Stromal cell of bone marrow (primary cell): ENCODE results near the gene BMPER.

Experiments
- DNase-seq: peaks from one replicate; pipeline ENCODE4 v3.0.0-alpha.2; 2012; ENCODE audit warnings: low read depth

Gene BMPER

DNA sequence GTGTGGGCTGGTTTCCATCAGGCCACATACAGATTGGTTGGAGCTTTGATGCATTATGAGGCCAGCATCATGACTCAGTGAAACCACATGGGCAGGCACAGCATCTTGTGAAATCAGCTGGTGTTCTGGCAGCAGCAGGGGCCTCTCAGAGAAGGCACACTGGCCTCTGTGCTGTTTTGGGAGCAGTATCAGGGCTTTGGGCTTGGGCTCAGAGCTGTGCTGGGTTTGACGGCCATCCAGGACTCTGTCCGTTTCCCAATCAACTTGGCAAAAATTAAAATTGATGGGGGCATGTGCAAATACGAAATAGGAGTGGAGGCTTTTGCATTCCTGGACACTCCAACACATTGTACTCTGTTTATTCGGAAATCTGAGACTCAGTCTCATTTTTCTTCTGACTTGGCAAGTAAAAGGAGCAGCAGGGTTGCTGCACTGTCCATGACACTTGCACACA, 190.9 kb downstream of the BMPER start:
- peak; percentile 97 for DNase-seq

DNA sequence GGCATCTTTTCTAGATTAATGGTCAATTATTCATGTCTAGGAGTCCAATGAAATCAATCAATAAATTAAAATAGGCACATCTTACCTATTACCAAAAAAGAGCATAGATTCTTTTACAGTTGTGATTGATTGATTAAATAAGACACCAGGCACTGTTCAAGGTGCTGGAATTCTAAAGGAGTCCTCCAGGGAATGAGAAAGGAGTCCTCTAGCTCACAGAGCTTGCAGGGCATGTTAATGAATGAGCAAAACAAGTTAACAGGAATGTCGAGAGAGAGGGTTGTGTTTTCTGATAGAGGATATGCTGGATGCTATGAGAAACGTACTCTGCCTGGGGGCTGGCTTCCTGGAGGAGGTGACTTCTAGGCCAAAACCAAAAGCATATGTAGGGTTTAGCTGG, 191.4 kb downstream of the BMPER start:
- no peak for DNase-seq

DNA sequence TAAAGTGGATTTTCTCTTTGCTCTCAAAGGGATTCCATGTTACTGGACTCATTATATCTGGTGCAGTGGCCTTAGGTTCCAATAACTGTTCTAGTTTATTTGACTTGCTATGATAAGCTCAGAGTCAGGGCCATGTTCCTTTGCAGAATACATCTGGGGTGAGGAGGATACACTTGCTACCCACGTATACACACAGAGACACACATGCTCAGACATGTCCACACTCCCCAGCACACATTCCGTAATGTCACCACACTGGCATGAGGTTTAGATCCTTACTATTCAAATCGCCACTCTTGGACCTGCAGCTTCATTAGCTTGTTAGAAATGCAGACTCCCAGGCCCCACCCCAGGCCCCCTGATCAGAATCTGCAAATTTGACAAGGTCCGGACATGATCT, 195.3 kb downstream of the BMPER start:
- DNase-seq, result no peak

DNA sequence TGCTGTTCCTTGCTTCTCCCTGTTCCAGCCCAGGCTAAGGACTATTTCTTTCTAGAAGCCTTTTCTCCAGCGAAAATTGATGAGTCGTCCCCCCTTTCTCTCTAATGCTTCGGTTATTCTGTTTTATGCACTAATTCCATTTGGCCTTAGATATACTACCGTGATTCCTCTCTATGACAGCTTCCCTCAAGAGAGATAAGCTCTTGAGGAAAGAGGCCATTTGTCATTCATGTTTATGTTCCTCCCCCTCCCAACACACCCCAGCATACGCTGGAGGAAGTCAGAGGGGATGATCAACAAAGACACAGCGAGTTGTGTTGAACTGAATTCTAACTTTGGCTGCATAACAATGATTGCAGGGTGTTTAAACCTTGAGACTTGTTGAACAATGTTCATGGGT, 198.8 kb downstream of the BMPER start:
- no peak for DNase-seq

DNA sequence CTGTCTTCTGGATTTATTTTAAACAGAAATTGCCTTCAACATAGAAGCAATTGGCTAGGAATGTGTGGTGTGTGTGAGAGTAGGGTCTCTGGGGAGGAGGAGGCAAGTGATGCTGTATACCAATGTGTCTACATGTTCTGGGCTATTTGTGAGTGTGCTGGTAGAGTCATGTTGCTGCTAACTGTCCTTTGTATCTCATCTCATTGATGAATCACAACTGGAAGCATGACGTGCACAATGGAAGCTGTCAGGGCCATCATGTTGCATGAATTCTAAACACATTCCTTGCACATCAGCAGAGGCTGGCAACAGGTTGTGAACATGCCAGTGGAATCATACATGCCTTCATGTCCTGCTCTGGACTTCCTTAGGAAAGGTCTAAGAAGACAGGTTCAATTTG, 199.7 kb downstream of the BMPER start:
- DNase-seq, result no peak

DNA sequence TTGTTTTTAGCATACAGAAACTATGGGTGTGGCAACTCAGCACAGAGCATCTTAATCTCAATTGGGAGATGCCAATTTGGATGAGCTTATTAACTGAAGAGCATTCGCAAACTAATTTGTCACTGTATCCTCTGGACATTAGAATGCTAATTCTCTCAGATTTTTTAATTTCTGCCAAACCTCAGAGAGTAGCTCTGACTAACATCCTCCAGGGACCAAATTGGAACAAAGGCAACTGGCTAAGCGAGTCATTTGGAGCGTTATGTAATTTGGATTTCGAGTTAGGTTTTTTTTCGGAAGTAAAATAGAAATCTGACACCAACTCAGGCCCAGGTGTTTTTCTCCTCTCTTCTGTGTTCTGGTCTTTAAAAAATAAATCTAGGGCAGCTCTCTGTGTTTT, 201.9 kb downstream of the BMPER start:
- DNase-seq, result peak; percentile 88

DNA sequence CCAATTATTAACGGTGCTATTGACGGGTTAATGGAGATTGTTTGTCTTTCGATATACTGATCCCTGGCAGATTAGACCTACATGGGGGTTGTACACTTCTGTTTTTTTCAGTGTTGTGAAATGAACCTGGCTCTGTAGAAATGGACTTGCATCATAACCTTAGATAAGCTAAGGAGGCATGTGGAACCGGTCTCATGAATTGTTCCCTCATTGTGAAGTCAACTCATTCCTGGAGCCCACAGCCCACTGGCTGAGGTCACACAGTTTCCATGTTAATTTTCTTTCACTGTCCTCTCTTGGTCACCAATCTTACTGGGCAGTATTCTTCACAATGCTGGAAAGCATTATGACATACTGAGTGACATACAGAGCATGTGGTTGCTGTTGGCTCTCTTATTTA, 202.8 kb downstream of the BMPER start:
- DNase-seq, result peak; percentile 35

DNA sequence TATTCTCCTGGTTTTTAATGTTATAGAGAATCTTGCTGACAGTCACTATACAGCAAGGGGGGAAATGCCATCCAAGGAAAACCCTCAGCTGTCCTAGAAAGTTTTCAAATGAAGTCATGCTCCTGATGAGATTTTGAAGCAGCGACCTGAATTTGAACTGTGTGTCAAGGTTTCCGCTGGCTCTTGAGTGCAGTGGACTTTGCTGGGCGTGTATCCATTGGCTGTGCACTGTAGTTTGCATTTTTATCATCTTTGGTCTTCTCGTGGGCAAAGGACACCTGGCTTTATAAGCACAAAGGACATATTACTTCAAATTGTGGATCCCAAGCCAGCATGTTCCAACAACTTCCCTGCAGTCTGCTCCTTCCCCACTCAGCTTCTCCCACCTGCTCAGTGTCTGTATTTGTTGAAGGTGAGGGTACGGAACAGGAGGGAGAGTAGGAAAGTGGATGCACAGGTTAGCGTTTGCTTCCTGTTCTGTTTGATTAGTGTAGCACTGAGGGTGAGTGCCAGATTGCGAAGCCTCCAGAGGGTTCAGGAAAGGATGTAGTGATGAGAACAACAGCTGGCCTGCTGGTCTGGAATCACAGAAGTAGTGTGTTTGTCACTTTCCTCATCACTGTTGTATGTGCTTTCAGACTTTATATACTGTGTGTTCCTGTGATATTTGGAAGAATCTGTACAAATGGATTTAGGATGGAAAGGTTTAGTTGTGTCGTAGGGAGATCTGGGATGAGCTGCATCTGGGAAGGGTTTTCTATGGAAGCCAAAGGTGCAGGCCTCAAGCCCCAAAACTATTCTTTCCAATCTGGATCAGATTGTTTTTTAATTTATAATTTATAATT, 204.8 kb downstream of the BMPER start:
- no peak for DNase-seq

DNA sequence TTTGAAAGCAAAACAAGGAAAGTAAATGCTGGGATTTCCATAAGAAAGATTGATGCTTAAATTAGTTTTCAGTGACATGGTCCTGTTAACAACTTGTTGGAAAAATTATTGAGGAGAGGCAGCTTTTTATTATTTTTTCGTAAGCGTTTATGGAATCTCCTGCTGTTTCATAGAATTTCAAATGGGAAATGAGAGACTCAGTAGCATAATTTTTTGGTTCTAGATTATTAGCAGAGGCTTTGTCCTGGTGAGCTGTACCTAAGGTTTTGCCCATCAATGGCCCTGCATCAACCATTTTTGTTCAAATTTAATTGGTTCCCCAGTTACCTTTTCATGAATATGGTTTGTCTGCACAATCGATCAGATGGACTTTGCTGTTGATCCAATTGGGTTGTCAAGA, 205.7 kb downstream of the BMPER start:
- no peak for DNase-seq

DNA sequence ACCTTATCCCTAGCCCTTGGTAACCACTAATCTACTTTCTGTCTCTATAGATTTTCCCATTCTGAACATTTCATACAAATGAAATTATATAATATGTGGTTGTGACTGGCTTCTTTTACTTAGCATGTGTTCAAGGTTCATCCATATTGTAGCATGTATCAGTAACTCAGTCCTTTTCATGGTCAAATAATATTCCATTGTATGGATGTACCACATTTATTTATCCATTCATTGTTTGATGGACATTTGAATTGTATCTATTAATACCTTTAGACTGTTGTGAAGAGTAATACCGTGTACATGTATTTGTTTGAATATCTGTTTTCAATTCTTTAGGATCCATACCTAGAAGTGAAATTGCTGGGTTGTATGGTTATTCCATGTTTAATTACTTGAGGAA, 210.2 kb downstream of the BMPER start:
- no peak for DNase-seq

DNA sequence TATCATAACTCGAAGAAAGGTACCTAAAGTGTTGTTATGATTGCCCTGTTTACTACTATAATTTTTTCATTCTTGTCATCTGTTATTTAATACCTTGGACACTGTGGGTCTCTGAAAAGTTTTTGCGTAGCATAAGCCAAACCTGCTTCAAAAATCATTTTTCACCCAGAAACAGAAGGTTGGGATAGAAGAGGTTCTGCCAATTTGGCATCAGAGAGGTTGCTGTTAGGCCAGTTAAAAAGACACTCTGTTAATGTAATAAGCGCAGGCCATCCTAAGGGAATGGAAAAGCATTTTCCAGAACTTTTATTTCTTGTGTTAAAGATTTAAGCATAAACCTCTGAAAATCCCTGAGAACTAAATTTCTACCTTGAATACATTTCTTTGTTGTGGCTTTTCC, 212.2 kb downstream of the BMPER start:
- no peak for DNase-seq

DNA sequence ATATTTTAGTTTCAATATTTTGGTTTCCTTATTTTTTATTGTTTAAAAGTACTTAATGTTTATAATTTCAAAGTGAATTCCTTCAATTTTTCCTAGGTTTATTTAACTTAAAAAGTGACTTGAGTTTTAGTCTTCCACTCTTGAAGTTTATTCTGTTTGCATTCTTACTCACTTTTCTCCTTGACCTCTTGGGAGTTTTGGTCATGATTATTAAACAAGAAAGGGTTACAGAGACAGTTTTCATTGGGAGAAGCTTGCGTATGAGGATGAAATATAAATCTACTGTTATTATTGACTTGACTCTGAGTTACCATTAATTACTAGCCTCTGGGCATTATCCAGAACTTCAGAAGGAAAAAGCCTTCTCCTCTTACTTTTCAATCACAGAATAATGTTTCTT, 216.0 kb downstream of the BMPER start:
- no peak for DNase-seq

DNA sequence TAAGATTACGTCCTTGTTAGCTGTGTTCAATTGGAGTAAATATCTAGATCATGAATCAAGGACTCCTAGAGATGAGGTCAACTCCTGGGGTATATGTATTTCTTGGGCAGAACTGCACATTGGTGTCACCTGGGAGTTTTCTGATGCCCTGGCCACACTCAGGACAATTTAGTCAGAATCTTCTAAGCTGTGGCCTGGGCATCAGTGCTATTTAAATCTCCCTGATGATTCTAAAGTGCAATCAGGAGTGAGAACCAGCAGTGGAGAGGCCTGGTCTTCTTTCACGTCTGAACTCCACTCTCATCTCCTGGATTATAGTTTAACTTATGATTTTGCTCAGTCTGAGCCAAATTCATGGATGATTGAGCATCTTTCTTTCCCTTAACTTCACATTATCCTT, 218.0 kb downstream of the BMPER start:
- no peak for DNase-seq

DNA sequence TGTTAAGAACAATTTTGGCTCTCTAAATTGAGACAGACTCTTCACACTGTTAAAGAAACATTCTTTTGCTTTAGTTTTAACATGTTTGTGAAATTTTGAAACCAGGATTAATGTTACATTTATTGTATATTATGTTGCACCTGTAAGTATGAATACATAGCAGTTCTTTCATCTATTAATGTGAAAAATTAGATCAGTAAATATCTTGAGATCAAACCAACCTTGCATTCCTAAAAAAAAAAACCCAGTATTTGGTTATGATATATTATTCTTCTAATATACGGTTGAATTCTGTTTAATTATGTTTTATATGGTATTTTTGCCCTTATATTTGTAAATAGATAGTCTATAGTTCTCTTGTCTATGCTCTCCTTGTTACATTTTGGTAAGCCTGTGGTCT, 219.4 kb downstream of the BMPER start:
- DNase-seq, result no peak

DNA sequence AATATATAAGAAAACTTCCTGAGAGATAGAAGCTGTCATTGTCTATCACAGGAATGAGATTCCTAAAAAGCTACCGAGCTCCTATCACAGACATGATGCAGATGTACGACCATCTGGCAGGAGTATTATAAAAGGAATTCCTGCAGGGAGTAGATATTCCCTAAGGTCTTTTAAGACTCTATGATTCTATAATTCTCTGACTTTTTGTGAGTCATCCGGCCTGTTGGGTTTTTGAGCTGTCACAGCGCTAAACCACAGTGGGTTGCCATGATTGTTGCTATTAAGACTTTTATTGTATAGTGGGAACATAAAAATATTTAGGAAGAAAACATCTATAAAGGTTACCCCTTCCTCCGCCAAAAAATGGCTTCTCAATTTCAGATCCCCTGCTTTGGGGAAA, 223.4 kb downstream of the BMPER start:
- DNase-seq, result peak; percentile 68

DNA sequence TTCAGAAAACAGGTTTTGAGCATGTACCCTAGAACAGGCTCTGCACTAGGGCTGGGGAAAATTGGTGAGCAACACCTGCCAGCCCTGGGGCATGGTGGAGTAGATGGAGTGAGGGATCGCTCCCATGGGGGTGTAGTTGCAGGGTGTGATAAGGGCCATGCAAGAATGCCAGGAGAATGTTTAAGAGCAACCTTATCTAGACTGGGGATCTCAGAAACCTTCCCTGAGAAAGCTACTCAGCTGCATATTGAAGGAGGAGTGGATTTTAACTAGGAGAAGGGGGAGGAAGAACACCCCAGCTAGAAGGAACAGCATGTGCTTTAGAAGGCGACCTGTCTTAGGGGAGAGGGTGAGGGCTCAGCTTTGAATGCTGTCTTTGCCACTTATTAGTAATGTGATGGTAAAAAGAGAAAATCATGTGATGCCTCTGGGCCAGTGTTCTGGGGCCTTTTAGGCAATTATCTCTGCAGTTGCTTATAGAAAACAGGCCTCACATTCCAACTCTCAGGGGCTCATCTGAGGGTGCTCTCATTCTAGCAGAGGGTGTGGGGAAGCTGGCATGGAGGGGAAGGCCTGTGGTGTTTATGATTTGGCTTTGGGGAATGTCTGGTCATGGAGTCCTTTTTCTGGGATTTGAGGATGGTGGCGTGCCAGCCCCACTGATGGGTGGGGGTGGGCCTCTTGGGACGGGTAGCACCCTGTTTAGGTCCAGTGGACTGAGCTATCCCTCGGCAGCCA, 225.4 kb downstream of the BMPER start:
- DNase-seq, result no peak

DNA sequence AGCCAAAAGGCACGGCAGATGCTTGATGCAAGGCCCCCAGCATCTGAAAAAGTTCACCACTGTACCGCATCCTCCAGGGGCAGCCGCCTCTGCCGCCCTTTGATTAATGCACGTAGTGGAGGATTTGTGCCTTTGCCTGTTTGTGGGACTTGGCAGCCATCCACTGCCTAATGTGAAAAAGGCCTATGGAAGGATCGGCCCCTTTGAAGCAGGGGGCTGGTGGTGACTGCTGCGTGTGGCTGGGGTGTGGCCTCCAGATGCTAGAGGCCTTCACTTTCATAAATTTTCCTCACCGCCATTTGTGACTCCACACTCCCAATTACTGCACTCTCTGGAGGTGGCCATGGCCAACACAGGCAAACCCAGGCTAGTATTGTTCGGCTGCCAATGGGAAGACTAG, 226.0 kb downstream of the BMPER start:
- no peak for DNase-seq

DNA sequence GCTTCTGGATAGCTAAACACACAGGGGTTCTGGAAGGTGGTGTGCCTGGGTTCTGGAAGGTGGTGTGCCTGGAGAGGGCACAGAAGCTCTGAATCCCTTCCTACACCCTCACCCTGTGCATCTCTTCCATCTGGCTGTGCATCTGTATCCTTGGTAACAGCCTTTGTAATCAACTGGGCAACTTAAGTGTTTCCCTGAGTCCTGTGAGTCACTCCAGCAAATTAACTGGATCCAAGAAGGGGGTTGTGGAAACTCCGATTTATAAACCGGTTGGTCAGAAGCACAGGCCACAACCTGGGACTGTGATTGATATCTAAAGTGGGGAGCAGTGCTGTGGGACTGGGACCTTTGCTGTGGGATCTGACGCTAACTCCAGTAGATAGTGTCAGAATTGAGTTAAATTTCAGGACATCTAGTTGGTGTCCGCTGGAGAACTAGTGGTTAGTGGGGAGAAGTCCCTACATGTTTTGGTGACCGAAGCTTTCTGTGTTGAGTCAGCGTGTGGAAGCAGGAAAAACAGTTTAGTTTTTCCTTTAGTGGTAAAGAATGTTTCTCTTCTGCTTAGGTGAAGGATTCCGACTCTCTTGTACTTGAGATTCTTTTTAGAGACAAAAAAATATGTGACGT, 228.1 kb downstream of the BMPER start:
- peak; percentile 96 for DNase-seq

DNA sequence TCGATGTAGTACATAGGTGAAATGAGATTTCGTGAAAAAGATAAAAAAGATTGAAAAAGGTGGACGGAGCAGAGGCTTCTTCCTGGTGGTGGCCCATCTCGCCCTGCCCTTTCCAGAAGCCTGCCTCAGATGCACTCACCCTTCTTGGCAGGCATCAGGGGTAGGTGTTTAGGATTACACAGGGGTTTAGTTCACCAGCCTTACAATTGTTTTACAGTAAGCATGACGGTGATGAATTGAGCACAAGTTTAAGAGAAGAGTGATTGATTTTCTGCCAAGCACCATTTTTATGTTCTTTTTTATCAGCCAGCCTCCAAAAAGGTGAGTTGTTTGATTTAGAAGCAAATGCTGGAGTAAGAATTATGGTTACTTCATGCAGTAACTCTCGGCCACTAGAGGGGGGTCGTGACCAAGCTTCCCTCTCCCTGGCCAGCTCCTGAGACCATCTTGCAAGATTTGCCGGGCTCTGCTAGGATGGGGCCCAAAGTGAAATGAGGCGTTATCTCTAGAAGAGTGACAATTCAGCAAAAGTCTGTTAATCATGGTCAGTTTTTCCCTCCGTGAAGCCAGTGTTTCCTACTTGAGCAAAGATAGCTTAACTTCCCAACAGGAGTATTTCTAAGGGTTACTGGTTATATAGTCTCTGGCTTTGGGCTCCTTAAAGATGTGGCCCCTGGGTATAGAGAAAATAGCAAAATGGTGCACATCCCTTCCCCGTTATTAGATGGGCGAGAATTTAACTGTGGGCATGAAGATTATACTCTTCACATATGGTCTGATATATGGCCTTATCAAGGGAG, 228.8 kb downstream of the BMPER start:
- DNase-seq, result peak; percentile 68

DNA sequence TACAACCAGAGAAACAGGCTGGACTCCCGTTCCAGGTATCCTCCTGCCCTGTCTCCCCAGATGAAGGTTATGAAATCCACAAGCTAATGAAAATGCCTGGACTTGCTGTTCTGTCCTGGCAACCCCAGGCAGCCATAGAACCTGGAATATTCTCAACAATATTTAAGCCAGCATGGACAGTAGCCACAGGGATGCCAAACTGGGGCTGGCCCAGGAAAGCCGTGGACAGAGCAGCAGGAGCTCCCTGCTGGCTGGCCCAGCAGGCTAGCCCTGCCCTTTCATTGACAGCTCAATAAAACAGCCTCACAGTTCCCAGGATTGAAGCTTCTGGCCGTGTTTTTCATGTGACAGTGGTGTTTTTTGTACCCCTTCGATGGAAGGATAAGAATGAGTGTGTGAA, 230.6 kb downstream of the BMPER start:
- DNase-seq, result no peak

DNA sequence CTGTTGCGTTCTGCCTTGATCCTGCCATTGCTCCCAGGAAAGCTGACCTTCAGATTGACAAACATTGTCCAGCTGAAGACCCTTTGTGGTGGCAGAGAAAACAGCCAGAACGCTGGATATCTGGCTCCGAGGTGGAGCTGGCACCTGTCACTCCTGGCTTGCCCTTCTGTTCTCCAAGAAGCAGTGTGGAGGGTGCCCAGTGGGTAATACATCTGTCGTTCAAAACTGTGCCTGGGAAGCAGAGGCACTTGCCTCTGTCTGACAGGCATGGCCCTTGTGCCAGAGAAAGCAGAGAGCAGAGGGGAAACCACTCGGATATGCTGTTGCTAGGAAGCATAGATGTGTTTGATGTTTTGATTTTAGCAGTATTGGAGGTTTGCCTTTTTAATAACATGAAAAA, 231.4 kb downstream of the BMPER start:
- no peak for DNase-seq

DNA sequence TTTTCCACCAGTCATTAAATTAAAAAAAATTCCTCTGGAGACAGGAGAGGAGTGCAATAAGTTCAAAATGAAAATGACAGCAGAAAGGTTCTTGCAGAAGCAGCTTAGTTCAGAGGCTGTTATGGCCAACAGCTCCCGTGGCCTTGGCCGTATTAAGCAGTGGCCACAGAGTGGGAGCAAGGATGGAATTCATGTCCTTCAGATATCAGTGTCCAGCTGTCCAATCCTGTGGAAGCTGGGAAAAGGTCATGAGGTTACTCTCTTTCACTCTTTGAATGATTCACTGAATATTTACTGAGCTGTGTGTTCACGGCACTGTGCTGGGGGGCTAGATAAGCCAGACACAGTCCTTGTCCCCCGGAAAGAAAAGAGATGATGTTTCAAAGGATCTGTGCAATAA, 231.8 kb downstream of the BMPER start:
- DNase-seq, result no peak
